IPS-18c (cell line): ENCODE results near the gene GPR87.

ENCODE experiments used
- H3K4me3 ChIP-seq: 2 replicates; pipeline ENCODE4 v1.7.0; 2013; ENCODE audit warnings: low read depth, mild to moderate bottlenecking, low read length, moderate library complexity; ENCODE audit not compliant: insufficient read depth
- H3K9me3 ChIP-seq: one replicate; pipeline ENCODE4 v1.6.1; 2013; ENCODE audit warnings: mild to moderate bottlenecking, low read length, moderate library complexity; ENCODE audit not compliant: control insufficient read depth, insufficient read depth

Gene GPR87, protein sequence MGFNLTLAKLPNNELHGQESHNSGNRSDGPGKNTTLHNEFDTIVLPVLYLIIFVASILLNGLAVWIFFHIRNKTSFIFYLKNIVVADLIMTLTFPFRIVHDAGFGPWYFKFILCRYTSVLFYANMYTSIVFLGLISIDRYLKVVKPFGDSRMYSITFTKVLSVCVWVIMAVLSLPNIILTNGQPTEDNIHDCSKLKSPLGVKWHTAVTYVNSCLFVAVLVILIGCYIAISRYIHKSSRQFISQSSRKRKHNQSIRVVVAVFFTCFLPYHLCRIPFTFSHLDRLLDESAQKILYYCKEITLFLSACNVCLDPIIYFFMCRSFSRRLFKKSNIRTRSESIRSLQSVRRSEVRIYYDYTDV

DNA sequence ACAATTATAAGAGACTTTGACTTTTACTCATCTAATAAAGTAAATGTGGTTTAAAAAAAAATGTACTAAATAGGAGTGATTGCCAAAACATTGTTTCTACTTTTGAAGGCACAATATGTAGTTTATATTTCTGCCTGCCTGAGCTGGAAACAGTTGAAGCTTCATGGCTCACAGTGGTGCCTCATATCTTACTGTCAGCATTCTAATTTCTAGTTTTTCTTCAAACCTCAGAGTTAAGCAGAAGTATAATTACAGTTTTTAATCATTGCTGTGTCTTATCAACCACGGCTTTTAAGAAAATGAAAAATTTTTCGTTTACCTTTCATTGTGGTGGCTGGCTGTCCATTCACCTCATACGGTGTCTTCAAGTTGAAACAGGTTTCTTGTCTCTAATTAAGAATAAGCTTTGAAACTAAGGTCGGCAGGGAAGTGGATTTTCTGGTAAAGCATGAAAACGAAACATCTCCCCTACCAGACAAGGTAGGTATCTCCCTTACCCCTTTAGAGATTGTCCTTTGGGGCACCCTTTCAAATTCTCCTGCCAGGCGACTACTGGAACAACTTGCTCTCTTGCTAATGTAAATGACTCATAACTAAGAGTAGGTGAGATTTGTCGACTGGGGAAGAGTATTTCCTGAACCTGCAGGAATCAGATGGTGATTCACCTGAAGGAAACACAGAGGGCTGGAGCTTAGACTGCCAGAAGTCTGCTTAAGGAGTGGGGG is at the start of gene GPR87:
Gene GPR87, minus strand, starts transcription at position 554 of the 725 bp plus-strand sequence. CDS start 16,720 bp downstream, outside the sequence.
- H3K4me3 ChIP-seq, result no peak within 1 kb of the TSS
- no peaks in the 10 kb centered on the region for H3K9me3 ChIP-seq

DNA sequence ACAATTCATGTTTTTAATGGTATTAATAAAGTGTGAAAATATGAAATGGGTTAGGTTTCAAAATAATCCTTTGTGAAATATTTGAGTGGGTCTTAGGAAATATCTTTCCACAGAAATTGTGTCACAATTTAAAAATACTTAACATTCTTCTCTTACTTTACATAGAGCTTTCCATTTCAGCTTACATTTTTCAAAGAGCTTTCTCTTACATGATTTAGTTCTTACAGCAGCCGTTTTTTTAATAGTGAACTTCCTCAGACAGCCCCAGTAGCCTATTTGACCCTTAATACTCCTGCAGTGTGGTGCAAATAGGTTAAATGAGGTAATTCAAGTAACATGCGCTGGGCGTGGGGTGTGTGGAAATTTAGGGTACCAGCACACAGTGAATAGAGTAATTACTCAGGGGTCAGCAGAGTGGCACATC is 46.1 kb upstream of the GPR87 start:
- H3K4me3 ChIP-seq, result no peak overlapping the region
- no peaks in the 10 kb centered on the region for H3K9me3 ChIP-seq

DNA sequence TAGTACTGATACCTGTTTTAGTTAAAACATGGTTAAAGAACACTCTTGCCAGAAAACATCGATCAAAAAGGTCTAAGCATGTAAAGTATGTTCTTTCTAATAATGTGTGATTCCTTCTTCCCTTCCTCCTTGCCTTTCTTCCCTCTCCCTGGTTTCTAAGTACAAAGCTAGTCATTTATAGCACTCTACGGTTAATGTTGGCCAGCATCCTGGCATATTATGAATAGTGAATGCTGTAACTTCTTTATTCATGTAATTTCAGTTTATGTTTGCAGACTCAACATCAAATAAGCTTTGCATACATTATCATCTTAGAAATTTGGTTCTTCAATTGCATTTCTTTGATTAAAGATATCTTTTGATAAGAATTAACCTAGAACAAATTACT is 40.8 kb upstream of the GPR87 start:
- no peak overlapping the region for H3K4me3 ChIP-seq

DNA sequence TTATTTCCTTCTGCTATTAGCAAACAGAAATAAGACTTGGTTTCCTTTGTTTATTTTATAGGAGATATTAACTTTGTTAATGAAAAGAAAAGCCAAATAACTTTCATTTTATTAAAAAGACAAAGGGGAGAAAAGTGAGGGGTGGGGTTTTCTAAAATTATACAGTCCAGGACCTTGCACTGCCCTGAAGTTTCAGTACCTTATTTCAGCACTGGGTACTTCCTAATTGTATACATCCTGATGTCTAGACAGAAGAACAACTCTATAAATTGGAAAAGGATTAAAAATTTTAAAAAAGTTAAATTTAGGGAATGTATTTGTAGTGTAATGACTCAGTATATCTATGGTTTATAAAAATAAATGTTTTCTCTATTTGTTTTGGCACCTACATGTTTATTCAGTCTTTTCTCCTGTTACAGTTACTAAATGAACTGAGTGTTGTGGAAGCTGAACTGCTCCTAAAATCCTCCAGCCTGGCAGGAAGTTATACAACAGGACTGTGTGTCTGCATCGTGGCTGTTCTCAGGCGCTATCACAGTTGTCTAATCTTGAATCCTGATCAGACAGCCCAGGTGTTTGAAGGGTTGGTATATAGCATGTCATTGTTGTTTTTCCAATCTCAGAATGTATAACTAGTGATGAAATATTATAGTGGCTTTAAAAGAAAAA is 40.3 kb upstream of the GPR87 start:
- Histone ChIP-seq H3K9me3 (no peaks in the 10 kb centered on the region), H3K4me3 (no peak overlapping the region)

More for the DNA sequence above, 40.8 kb upstream of the GPR87 start:
- H3K9me3 ChIP-seq, result no peaks in the 10 kb centered on the region

DNA sequence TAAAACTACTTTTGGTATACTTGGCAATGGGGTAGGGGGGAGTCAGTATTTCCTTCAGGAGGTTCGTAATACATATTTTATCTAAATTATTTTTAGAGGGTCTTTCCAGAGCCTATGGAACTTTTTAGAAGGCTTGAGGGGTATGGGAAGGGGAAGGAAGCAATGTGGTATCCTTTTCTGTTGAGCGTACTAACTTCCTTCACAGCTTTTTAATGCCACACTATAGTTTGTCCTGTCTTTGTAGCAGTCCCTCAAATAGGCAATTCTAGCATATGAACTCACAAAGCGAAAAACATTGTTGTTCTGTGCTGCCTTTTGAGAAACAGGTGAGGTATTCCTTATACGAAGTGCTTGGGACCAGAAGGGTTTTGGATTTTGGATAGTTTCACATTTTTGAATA is 35.0 kb upstream of the GPR87 start:
- Histone ChIP-seq H3K4me3 (no peak overlapping the region), H3K9me3 (no peaks in the 10 kb centered on the region)

DNA sequence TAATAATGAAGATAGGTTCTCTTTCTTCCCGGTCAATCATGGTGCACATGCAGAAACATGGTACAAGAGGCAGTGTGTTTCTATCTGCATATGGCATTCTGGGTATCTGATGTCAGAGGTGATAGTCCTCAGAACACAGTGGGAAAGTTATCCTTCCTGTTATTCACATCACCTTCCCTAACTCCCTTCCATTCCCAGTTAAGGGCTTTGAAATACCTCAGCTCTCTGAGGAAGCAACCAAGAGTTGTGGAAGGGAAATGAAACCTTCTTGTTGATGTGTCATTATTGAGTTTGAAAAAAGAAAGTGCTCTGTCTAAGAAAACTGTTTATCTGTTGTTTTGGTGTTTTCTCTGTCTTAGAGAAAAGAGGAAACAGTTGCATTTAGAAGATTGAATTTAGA is 34.6 kb upstream of the GPR87 start:
- Histone ChIP-seq H3K9me3 (no peaks in the 10 kb centered on the region), H3K4me3 (no peak overlapping the region)

DNA sequence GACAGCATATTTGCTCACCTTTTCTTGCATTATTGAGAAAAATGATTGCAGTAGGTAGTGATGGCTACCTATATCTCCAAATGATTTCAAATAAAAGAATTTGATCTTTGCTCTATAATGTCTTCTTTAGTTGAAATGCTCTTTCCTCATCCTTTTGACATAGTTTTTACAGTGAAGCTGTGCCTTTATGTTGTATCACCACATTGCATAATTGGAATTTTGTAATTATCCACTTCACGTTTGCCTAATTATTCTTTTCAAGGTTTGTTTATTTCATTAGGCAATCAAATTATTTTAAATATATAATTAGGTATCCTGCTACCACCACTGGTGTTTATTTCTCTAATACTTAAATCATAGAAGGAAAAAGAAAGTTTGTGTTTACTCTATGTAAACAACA is 34.0 kb upstream of the GPR87 start:
- no peak overlapping the region for H3K4me3 ChIP-seq
- no peaks in the 10 kb centered on the region for H3K9me3 ChIP-seq

DNA sequence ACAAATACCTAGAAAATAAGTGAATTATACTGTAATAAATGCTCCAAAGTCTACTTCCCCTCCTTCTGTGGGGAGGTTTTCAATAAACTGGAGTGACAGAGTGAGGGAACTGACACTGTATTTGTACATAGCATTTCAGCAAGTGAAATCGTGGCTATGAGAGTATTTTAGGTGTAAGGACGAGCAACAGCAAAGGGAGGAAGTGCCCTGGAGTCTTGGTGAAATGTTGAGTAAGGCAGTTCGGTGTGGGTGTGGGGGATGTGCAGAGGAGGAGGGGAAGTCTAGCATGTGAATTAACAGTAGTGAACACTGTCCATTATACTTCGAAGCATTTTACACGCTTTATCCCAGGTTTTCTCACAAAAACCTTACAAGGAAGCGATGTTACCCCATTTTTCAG is 30.8 kb upstream of the GPR87 start:
- no peak overlapping the region for H3K4me3 ChIP-seq
- no peaks in the 10 kb centered on the region for H3K9me3 ChIP-seq

DNA sequence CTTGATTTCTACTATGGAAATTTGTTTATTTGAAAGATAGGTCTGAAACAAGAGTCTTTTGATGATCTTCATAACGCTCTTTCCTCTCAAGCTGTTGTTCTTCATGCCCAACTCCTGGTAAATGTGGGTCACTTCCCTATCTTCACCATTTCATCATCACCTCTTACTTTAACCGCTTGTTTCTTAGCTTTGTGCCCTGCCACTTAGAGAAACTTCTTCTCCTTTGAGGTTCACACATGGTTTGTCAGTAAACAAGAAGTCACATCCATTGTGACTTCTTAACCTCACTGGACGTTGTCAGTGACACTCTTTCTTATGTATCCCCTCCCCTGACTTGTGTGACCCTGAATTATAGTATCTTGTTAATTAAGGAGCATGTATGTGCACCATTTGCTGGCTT is 29.7 kb upstream of the GPR87 start:
- Histone ChIP-seq H3K9me3 (no peaks in the 10 kb centered on the region), H3K4me3 (no peak overlapping the region)

DNA sequence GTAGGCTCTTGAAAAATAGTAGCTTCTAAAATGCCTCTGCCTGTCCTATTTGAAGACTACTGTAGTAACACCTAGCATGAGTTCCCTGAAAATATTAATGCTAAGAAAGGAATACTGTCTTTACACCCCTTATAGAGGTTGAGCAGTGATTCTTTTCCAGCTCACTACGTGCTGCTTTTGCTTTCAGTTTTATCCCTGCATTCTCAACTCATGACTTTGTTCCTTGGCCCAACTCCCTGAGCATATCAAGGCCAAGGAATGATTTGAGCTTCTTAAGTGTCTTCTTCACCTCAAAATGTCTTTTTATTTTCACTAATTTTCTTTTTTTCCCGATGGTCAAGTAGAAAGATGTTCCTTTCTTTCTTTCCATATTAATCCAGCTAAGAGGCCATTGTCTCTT is 29.2 kb upstream of the GPR87 start:
- Histone ChIP-seq H3K4me3 (no peak overlapping the region), H3K9me3 (no peaks in the 10 kb centered on the region)

DNA sequence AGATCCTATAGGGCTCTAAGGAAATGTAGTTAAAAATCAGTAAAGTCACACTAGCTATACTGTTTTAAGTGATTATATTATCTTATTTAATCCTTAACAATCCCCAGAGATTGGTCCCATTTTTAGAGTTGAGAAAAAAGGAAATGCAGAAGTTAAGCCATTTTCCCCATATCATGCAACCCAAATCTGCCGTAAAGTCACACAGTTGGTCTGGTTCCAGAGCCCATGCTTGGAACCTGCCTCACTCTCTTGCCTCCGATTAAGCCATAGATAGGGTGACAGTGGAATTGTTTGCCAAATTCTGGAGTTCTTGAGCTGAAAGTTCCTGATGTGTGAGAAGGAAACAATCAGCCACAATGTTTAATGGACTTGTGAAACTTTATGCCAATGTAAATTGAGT is 15.1 kb upstream of the GPR87 start:
- Histone ChIP-seq H3K4me3 (no peak overlapping the region), H3K9me3 (no peaks in the 10 kb centered on the region)

DNA sequence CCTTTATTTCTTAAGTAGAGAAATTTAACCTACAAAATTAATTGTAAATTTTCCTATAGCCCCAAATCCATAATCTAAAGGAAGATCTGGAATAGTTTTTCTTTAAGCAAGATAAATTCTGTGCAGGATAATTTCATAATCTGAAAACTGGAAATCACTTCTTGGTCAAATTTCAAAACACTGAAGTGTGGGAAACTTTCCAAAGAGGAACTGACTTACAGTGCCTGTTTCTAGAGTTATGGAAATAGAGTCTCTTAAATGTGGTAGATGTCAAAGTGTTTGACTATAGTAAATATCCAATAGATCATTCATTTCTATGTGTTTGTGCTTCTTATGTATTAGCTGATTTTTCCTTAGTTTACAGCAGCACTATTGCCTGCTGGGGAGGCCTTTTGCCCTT is 14.3 kb upstream of the GPR87 start:
- H3K9me3 ChIP-seq, result no peaks in the 10 kb centered on the region
- no peak overlapping the region for H3K4me3 ChIP-seq

DNA sequence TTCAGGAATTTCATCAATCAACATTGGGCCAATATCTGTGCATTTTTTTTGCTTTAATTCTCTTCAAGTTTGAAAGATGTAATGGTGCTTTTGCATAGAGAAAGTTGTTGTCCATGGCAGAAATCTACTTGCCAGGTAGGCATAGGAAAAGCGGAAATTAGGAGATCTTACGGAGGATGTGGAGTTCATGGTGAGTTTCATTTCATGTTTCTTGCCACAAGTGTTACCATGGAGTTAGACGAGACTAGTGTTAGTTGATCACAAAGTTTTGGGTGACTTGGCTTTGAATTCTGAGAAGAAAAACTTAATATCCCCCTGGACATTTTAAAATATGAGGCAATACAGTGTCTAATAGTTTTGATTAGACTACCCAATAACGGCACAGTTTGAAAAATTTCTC is 13.8 kb upstream of the GPR87 start:
- Histone ChIP-seq H3K9me3 (no peaks in the 10 kb centered on the region), H3K4me3 (no peak overlapping the region)

DNA sequence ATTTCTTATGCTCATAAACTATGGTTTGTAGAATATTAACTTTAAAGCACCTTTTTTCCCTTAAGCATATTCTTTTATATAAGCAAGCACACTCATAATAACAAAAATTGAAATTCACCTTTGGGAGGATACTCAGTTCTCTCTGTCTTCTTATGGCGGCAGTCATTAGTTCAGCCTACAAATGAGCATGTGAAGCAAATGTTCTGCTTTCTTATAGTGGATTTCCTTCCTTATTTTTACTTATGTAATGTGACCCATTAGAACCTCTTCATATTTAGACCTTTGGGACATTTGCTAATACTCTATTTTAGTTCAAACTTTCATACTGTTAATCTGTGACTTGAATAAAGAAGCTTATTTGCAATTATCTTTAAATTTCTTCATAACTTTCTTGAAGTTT is 12.7 kb upstream of the GPR87 start, which contains the start of gene P2RY13:
Gene P2RY13, minus strand, starts transcription at position 187 of the 400 bp plus-strand sequence. Its CDS starts 21 bp downstream, at position 166.
- no peak within 1 kb of the TSS for H3K4me3 ChIP-seq
- no peaks in the 10 kb centered on the region for H3K9me3 ChIP-seq

DNA sequence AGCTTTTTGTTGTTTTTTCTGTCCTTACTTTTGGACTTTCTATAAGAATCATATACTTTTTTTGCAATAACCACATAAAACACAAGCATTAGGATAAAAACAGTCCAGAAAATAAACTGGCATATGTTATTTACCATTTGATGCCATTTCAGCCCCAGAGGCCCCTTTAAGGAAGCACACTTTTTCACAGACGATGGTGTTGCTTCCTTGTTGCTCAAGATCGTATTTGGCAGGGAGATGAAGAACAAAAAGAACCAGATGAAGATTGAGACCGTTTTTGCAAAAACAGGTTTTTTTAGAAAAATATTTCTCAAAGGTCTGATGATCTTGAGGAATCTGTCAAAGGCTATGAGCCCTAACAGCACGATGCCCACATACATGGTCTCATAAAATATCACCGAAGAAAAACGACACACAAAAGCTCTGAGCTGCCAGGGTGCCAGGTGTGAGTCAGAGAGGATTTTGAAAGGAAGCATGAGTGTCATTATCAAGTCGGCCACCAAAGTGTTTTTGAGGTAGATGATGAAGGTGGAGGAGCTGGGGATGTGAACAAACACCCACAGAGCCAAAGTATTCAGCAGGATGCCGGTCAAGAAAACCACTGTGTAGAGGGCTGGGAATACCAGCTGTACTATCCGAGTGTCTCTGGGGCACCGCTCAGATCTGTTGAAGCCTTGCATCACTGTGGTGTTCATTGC is 11.8 kb upstream of the GPR87 start:
- H3K4me3 ChIP-seq, result no peak overlapping the region
- H3K9me3 ChIP-seq, result no peaks in the 10 kb centered on the region

DNA sequence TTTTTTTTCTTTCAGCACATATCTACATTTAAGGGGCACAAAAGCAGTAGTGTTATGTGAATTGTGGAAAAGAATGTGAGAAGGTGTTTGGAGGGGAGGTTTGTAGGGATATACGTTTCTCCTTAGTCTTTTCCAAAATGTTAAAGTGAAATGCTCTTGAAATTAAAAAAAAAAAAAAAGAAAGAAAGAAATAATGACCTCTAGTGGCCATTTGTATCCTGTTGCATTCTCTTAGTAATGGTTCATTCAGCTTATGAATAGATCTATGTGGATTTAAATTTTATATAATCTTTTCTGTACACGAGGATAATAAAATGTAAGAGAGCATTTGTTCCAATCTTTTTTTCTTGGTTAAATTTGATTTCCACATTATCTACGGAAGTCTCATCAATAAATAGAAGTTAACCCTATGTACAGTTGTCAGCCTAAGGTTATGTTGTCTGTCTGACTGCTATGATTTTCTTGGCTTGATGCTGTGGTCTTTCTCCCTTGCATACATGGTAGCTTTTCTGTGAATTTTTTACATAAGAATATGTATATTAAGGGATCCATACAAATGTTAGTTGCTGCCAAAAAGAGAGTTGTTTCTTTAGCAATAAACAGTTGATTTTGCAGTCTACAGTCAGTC is 11.1 kb upstream of the GPR87 start:
- H3K9me3 ChIP-seq, result no peaks in the 10 kb centered on the region
- H3K4me3 ChIP-seq, result no peak overlapping the region

DNA sequence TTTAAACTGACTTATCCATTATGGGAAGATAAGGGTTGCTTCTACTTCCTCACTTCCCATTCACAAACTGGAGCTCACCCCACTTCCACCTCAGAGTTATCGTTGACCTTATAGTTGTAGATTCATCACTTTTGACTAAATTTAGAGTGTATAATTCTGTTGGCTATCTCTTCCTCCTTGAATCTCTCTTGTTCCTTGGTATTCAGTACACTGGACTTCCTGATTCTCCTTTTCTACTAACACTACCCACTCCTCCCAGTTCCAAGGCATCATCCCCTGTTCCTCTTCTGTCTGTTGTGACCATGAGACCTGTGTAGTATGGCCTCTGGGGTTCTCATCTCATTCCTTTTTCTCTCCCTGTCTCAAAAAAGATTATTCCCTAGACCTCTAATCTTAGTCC is 5.9 kb upstream of the GPR87 start:
- no peak overlapping the region for H3K4me3 ChIP-seq
- no peaks in the 10 kb centered on the region for H3K9me3 ChIP-seq
